Measurements from ENCODE around the gene SSR1.
"Not testable (repeated sequence)": the region's sequence is repeated elsewhere in the genome, so short reads cannot be mapped to it uniquely, and the experiment has no call there.

Gene SSR1

GRCh38 chr6:7292596-7293255, 20.3 kb downstream of the SSR1 start:
- H3K4me3 ChIP-seq (ENCODE audit: low read depth, low read length), result no peak overlapping the region
- DNase-seq (ENCODE audit: low read depth), result no peak
- TF ChIP-seq CTCF (IDR thresholded peaks at IDR 0.05; ENCODE audit: low read depth, low read length, missing control alignments), result no peak

- DNase-seq (ENCODE audit: low read depth), result no peak
- no peak overlapping the region for H3K4me3 ChIP-seq (ENCODE audit: low read depth, low read length)
- no peak for TF ChIP-seq CTCF (IDR thresholded peaks at IDR 0.05; ENCODE audit: low read depth, low read length, missing control alignments)
These were observed 22.9 kb downstream of the SSR1 start for GRCh38 chr6:7290079-7290478.

- no peak overlapping the region for H3K4me3 ChIP-seq (ENCODE audit: low read depth, low read length)
- no peak for TF ChIP-seq CTCF (IDR thresholded peaks at IDR 0.05; ENCODE audit: low read depth, low read length, missing control alignments)
- no peak for DNase-seq (ENCODE audit: low read depth)
These were observed 27.6 kb downstream of the SSR1 start for GRCh38 chr6:7285416-7285815.

GRCh38 chr6:7283676-7284075, 29.3 kb downstream of the SSR1 start:
- no peak overlapping the region for H3K4me3 ChIP-seq (ENCODE audit: low read depth, low read length)
- TF ChIP-seq CTCF (IDR thresholded peaks at IDR 0.05; ENCODE audit: low read depth, low read length, missing control alignments), result no peak
- no peak for DNase-seq (ENCODE audit: low read depth)

- no peak for TF ChIP-seq CTCF (IDR thresholded peaks at IDR 0.05; ENCODE audit: low read depth, low read length, missing control alignments)
- DNase-seq (ENCODE audit: low read depth), result no peak
- no peak overlapping the region for H3K4me3 ChIP-seq (ENCODE audit: low read depth, low read length)
These were observed 30.7 kb downstream of the SSR1 start for GRCh38 chr6:7282097-7282906.

- H3K4me3 ChIP-seq (ENCODE audit: low read depth, low read length), result no peak overlapping the region
- no peak for TF ChIP-seq CTCF (IDR thresholded peaks at IDR 0.05; ENCODE audit: low read depth, low read length, missing control alignments)
- no peak for DNase-seq (ENCODE audit: low read depth)
These were observed 36.8 kb downstream of the SSR1 start for GRCh38 chr6:7276199-7276524.

- not testable (repeated sequence) for H3K4me3 ChIP-seq (ENCODE audit: low read depth, low read length); DNase-seq (ENCODE audit: low read depth)
These were observed 38.5 kb downstream of the SSR1 start for GRCh38 chr6:7274525-7274924.
